GM12878 (cell line): ENCODE data around the gene ZBTB42. TPM values are rescaled to one million over a fixed set of nuclear protein-coding genes. Genes with fewer than 3 reads are reported as not detected.

Source experiments
- ATAC-seq: fragments of 200-7000 bp; cut with Tn5 transposase; 3 replicates; pipeline ENCODE4 v1.9.1; 2020; ENCODE audit warnings: mild to moderate bottlenecking, moderate library complexity
- BruUV-seq: library from RNA; stranded (reverse); fragments of 400-500 nt; replicated peaks from 2 replicates; lab custom pipeline; 2021; lab: Mats Ljungman, UMichigan
- CTCF ChIA-PET: fragments of 300-600 bp; sonication (Branson Sonifier 250); formaldehyde crosslinking; extraction: SDS; loops from one replicate; lab custom pipeline; 2021; ENCODE audit warnings: inconsistent platforms; lab: Yijun Ruan, JAX
- POLR2A ChIA-PET: fragments of 350-600 bp; formaldehyde crosslinking; extraction: SDS; loops from one replicate; lab custom pipeline; 2021; ENCODE audit warnings: inconsistent platforms; lab: Charles Lee
- RAD21 ChIA-PET: fragments of 300-600 bp; sonication (Branson Sonifier 250); formaldehyde crosslinking; loops from one replicate; lab custom pipeline; 2023; ENCODE audit warnings: antibody characterized with exemption; ENCODE audit not compliant: unreplicated experiment; lab: Charles Lee
- SMC1A ChIA-PET: fragments of 300-600 bp; sonication (Branson Sonifier 250); formaldehyde crosslinking; loops from one replicate; lab custom pipeline; 2023; ENCODE audit not compliant: unreplicated experiment, uncharacterized antibody; lab: Charles Lee
- DNase-seq: peaks from one replicate; pipeline ENCODE4 v3.0.0-alpha.2; 2011; ENCODE audit warnings: low read depth, low spot score
- FAIRE-seq: peaks from 3 replicates; lab custom pipeline; 2011; peaks lifted over from hg19 to GRCh38; lab: Jason Lieb, UNC
- H2AFZ ChIP-seq: 2 replicates; pipeline ENCODE4 v1.6.0; 2011; ENCODE audit warnings: low read depth, low read length, control low read depth; ENCODE audit not compliant: control insufficient read depth
- H3K27ac ChIP-seq: 2 replicates; pipeline ENCODE4 v1.5.1; 2011; ENCODE audit warnings: control low read depth; ENCODE audit not compliant: control insufficient read depth, insufficient read depth
- H3K27me3 ChIP-seq, 2 experiments: replicated peaks in 1 of 2; 2 replicates each; pipeline versions ENCODE4 v1.6.0 to v1.6.1; 2011; ENCODE audit warnings: low read length in 1 of 2; ENCODE audit not compliant: control insufficient read depth in 2 of 2, insufficient read depth in 2 of 2
- H3K36me3 ChIP-seq, 2 experiments: 2 replicates each; pipeline ENCODE4 v1.5.1; 2011; ENCODE audit warnings: low read length in 1 of 2; ENCODE audit not compliant: control insufficient read depth in 2 of 2, insufficient read depth in 2 of 2
- H3K4me1 ChIP-seq: 2 replicates; pipeline ENCODE4 v1.6.1; 2011; ENCODE audit warnings: mild to moderate bottlenecking, low read length, moderate library complexity, mixed read lengths; ENCODE audit not compliant: control insufficient read depth, insufficient read depth
- H3K4me2 ChIP-seq: 2 replicates; pipeline ENCODE4 v1.6.0; 2011; ENCODE audit warnings: control low read depth; ENCODE audit not compliant: control insufficient read depth, insufficient read depth
- H3K4me3 ChIP-seq: fragments of 200-600 bp; sonication (generic); 2 replicates; pipeline ENCODE4 v1.5.1; 2016
- H3K79me2 ChIP-seq: 2 replicates; pipeline ENCODE4 v1.6.0; 2011; ENCODE audit warnings: low read length; ENCODE audit not compliant: control insufficient read depth, insufficient read depth
- H3K9ac ChIP-seq: 2 replicates; pipeline ENCODE4 v1.8.0; 2011; ENCODE audit warnings: low read length, control low read depth, mixed read lengths; ENCODE audit not compliant: control insufficient read depth, insufficient read depth
- H3K9me3 ChIP-seq: replicated peaks from 3 replicates; pipeline ENCODE4 v1.5.1; 2011; ENCODE audit warnings: mild to moderate bottlenecking, low read length; ENCODE audit not compliant: control insufficient read depth, insufficient read depth
- H4K20me1 ChIP-seq: 2 replicates; pipeline ENCODE4 v1.6.0; 2011; ENCODE audit not compliant: control insufficient read depth, insufficient read depth
- BHLHE40 ChIP-seq, 2 experiments: fragments of 450-650 bp in 1 of 2; IDR thresholded peaks; 2 replicates each; pipeline ENCODE4 v1.6.1; 2011 to 2017; ENCODE audit warnings: low read depth in 2 of 2, borderline replicate concordance in 1 of 2, improper control_type of control experiment in 1 of 2, low read length in 1 of 2, mild to moderate bottlenecking in 1 of 2
- CREM ChIP-seq: IDR thresholded peaks from 2 replicates; pipeline ENCODE4 v1.6.1; 2014; ENCODE audit warnings: antibody characterized with exemption, low read depth
- EGR1 ChIP-seq, 2 experiments: IDR thresholded peaks; 1 replicate in 1 of 2; 2 replicates in 1 of 2; pipeline ENCODE4 v1.6.1; 2011 to 2012; ENCODE audit warnings: low read depth in 2 of 2, low read length in 2 of 2, borderline replicate concordance in 1 of 2, mild to moderate bottlenecking in 1 of 2, moderate library complexity in 1 of 2
- MTA2 ChIP-seq: fragments of 450-650 bp; IDR thresholded peaks from 2 replicates; pipeline ENCODE4 v1.6.1; 2016; ENCODE audit warnings: low read depth, mild to moderate bottlenecking, moderate library complexity
- NFIC ChIP-seq: IDR thresholded peaks from 2 replicates; pipeline ENCODE4 v1.6.1; 2012; ENCODE audit warnings: low read depth, mild to moderate bottlenecking, inconsistent platforms, low read length, moderate library complexity
- NFXL1 ChIP-seq: fragments of 450-650 bp; IDR thresholded peaks from 2 replicates; pipeline ENCODE4 v1.6.1; 2017; ENCODE audit warnings: antibody characterized with exemption, mild to moderate bottlenecking, borderline replicate concordance
- ZNF622 ChIP-seq: fragments of 450-650 bp; IDR thresholded peaks from 2 replicates; pipeline ENCODE4 v1.6.1; 2017; ENCODE audit warnings: mild to moderate bottlenecking, inconsistent platforms
- WGBS: methylation state at CpG from one replicate; pipeline ENCODE4 v1.1.6; 2016; ENCODE audit warnings: low lambda C conversion rate; ENCODE audit not compliant: insufficient replicate concordance, insufficient coverage; ENCODE audit errors: missing lambda C conversion rate; 5-methylcytosine and 5-hydroxymethylcytosine counted together
- in situ Hi-C: fragments of 300-500 bp; cut with MboI; formaldehyde crosslinking; loops from 9 replicates; pipeline ENCODE4 v1.14.3; 2018; ENCODE audit warnings: mixed read lengths
- intact Hi-C: fragments of 100-400 bp; cut with micrococcal nuclease; formaldehyde crosslinking; loops from one replicate; pipeline ENCODE4 v1.14.2; 2022; ENCODE audit not compliant: unreplicated experiment
- polyA plus RNA-seq, 11 experiments: library from polyadenylated mRNA; depleted of rRNA in 4 of 11; unstranded in 6 of 11; stranded (reverse) in 5 of 11; fragments of >200 nt; fragmentation: Nextera tagmentation in 4 of 11; fragmentation: Illumina TruSeq in 1 of 11; extraction: Ambion mirVana in 4 of 11; extraction: Trizol in 1 of 11; gene quantifications; 1 replicate in 1 of 11; 2 replicates in 10 of 11; pipeline versions ENCODE4 v1.2.1 to v1.2.3, GENCODE V29; 2011 to 2016; ENCODE audit warnings: inconsistent platforms in 2 of 11, missing spikeins in 2 of 11, low read depth in 1 of 11
- total RNA-seq, 4 experiments: library from RNA; depleted of rRNA in 3 of 4; stranded (reverse); fragments of >200 nt in 3 of 4; fragmentation: Illumina TruSeq in 1 of 4; extraction: Trizol in 1 of 4; gene quantifications; 2 replicates each; pipeline versions ENCODE4 v1.2.1 to v1.2.3, GENCODE V29; 2013 to 2021
- TF ChIP-seq, protein P1 (sequence below): fragments of 450-650 bp; IDR thresholded peaks from 2 replicates; pipeline ENCODE4 v1.6.1; 2016; ENCODE audit warnings: mild to moderate bottlenecking

The ZBTB42 gene
- total and polyA plus RNA-seq, 10 of the 15 experiments (the other 5 are each of a cell fraction or from before 2014, with no cell fraction given): 0.05 to 1.2 (median 0.37) TPM; not detected in 2

GRCh38 chr14:104796687-104797081, 4.2 kb upstream of the ZBTB42 start:
- ChIA-PET CTCF (no interaction called here), SMC1A (no interaction called here), RAD21 (interaction anchor here (0.6 kb wide), 1 partner anchor 44 kb away, joined by 4 read pairs; the partner anchor contains the start of gene SIVA1)
- H3K27me3 ChIP-seq: peaks cover 0 to 3% of the 10 kb centered on the region in 2 experiments; a peak in 1 of 4 replicates
- H3K27ac ChIP-seq: no peak overlapping the region
- no peaks in the 10 kb centered on the region; the same call in 1 of the 2 replicates for H4K20me1 ChIP-seq
- intact Hi-C loops: no loop called here
- ATAC-seq: no peak
- no peak for DNase-seq
- TF ChIP-seq, protein P1, sequence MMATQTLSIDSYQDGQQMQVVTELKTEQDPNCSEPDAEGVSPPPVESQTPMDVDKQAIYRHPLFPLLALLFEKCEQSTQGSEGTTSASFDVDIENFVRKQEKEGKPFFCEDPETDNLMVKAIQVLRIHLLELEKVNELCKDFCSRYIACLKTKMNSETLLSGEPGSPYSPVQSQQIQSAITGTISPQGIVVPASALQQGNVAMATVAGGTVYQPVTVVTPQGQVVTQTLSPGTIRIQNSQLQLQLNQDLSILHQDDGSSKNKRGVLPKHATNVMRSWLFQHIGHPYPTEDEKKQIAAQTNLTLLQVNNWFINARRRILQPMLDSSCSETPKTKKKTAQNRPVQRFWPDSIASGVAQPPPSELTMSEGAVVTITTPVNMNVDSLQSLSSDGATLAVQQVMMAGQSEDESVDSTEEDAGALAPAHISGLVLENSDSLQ: no peak
- TF ChIP-seq BHLHE40 (IDR thresholded peaks at IDR 0.05; ENCODE audit: borderline replicate concordance in 1 of 2, low read depth in 2 of 2, low read length in 1 of 2): no peak
- TF ChIP-seq MTA2: no peak
- TF ChIP-seq CREM: no peak
- TF ChIP-seq NFIC: no peak
- no peak for TF ChIP-seq ZNF622
- TF ChIP-seq NFXL1: no peak
- TF ChIP-seq EGR1 (IDR thresholded peaks at IDR 0.05; ENCODE audit: borderline replicate concordance in 1 of 2, low read depth in 2 of 2, low read length in 2 of 2): no peak
- TF ChIP-seq, all 136 proteins: peak for 0
- Histone ChIP-seq H3K9me3 (no peaks in the 10 kb centered on the region), H3K4me3 (no peak overlapping the region), H3K36me3 (peaks cover 0 to 2% of the 10 kb centered on the region in 2 experiments; a peak in 2 of 4 replicates), H3K4me1 (peaks cover 22% of the 10 kb centered on the region), H3K9ac (no peak overlapping the region), H2AFZ (no peak overlapping the region), H3K4me2 (no peak overlapping the region), H3K79me2 (peaks cover 25% of the 10 kb centered on the region)
- no peak for FAIRE-seq
- WGBS: 53% methylated on average over 6 of the region's 6 CpGs
- BruUV-seq: no TSS peak
- in situ Hi-C loops: no loop called here
- POLR2A ChIA-PET: interaction anchor here (1.0 kb wide), 1 partner anchor 46 kb away, joined by 4 read pairs; no protein-coding TSS in a partner anchor
